GM19328 (cell line): ENCODE data around the gene SLC9A9.

Experiments
- ATAC-seq: cut with Tn5 transposase; IDR thresholded peaks from one replicate; pipeline ENCODE4 v1.9.1; 2021; ENCODE audit warnings: mild to moderate bottlenecking, moderate library complexity; ENCODE audit not compliant: unreplicated experiment

Gene SLC9A9

DNA sequence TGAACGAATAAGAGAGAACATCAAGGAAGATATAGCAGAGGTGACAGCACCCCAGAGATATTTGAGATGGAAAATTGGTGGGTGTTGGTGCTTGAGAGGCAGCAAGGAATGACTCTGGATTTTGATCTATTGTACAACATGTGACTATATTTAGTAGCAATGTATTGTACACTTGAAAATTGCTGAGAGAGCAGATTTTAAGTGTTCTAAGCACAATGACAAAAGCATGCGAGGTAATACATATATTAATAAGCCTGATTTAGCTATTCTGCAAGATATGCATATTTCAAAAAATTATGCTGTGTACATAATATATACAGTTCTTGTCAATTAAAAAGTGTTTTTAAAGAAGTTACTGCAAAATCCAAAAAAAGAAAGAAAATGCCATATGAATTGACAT lies 194.3 kb downstream of the SLC9A9 start:
- ATAC-seq = no peak

DNA sequence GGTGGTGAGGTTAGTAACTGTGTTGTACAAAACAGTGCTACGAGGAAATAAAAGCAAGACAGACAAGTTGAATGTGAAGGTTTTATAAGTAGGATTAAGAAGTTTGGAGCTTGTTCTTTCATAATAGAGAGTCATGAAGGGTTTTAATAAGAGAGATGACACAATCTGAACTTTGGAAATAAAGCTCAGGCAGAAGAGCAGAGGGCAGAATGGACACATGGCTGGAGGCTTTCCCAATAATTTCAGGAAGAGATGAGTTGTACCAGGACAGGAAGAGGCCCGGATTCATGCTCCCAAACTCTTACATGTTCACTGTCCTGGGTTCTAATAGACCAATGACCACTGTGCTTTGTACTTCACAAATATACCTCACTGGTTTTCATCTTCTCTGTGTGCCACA lies 194.8 kb downstream of the SLC9A9 start:
- ATAC-seq = no peak

DNA sequence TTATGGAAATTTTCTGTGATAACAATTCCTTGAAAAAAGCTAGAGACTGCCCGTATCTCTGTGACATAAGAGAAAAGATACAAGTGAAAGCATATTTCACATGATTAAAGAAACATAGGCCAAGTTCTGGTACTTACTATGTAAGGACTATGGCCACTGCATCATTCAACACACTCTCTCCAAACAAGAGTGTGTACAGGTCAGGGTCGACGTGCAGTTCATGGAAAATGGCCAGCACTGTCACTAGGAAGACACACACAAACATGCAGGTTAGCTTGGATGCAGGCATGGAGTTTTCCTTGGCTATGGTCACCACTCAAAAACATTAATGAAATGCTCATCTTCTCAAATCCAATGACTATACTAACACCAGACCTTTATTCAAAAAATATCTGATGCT lies 196.2 kb downstream of the SLC9A9 start:
- ATAC-seq = no peak

DNA sequence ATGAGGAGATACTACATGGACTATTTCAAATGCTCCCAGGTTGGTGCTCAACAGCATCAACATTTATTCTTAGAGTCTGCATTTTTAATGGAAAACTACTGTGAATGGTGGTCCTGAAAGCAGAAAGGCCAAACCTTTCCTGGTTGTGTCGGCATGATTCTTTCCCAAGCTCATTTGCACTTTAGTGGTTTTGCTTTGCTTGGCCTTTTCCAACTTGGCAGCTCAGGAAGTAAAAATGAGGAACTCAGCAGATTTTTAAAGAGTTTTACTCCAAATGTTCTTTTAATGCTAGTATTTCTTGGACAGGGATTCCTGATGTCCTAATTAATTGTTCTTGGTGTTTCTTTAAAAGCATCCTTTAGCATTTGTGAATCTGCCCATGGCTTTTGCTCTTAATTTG lies 197.4 kb downstream of the SLC9A9 start:
- ATAC-seq = no peak

DNA sequence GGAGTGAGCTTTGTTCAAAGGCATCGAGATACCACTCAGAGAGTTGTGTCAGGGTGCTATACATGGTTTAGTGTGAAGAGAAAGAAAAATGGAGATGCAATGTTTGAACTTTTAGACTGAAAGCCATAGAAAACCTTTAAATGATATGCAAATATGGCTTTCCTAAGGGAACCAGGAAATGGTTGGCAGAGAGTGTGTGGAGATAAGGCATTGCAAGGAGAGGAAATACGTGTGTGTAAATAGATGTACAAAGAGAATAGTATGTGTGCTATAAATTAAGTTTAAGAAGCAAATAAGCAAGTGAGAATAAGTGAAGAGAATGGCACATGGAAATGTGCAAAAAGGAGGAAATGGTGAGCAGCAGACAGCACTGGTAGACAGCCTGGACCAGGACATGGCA lies 198.1 kb downstream of the SLC9A9 start:
- ATAC-seq = no peak

GRCh38 chr3:143648708-143649107 lies 199.6 kb downstream of the SLC9A9 start:
- no peak for ATAC-seq

DNA sequence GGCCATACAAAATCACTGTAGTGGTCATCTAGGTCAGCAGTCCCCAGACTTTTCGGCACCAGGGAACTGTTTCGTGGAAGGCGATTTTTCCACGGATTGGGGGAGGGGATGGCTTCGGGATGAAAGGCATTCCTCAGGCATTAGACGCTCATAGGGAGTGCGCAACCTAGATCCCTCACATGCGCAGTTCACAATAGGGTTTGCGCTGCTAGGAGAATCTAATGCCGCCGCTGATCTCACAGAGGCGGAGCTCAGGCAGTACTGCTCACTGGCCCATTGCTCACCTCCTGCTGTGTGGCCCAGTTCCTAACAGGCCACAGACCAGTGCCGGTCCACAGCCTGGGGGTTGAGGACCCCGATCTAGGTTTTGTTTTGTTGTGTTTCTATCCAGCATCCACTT lies 200.1 kb downstream of the SLC9A9 start:
- ATAC-seq = no peak

- ATAC-seq = no peak
Observed at GRCh38 chr3:143644370-143645089, 203.7 kb downstream of the SLC9A9 start.

DNA sequence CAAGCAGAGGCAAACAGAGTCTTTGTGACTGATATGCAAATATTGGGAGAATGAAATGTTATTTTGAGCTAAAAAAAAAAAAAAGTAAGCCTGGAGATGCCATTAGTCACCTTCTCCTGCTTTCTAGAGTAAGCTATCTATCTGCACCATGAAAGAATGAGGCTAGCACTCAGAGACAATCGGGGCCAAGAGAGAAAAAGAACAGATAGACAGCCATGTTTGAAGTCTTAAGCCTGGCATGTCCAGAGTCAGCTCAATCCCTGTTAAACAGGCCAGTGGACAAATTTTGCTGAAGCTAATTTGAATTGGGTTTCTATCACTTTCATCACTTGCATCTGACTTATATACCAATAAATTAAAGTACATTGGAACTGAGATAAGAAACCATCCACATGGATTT lies 204.4 kb downstream of the SLC9A9 start:
- no peak for ATAC-seq

DNA sequence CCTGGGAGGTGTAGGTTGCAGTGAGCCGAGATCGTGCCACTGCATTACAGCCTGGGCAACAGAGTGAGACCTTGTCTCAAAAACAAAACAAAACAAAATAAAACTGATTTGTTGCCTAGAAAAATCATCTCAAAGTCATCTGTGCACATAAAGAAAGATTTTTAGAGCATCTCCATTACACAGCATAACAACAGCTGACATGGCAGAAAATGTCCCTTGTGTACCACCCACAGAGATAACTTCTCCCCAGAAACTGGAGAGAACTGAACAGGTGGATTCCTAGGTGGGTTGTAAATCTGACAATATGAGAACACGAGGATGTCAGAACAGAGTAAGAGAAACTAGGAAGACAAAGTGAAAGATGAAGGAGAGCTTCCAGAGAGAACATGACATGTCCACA lies 207.5 kb downstream of the SLC9A9 start:
- no peak for ATAC-seq

DNA sequence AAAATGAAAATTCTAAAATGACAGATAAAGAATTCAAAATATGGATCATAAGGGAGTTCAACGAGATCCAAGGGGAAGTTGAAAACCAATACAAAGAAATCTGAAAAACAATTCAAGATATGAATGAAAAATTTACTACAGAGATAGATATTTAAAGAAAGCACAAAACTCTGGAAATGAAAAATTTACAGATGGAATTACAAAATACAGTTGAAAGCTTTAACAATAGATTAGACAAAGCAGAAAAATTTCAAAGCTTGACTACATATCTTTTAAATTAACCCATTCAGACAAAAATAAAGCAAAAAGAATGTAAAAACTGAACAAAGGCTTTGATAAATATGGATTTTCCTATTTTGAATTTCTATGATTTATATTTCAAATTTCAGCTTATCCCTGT lies 211.1 kb downstream of the SLC9A9 start:
- no peak for ATAC-seq

DNA sequence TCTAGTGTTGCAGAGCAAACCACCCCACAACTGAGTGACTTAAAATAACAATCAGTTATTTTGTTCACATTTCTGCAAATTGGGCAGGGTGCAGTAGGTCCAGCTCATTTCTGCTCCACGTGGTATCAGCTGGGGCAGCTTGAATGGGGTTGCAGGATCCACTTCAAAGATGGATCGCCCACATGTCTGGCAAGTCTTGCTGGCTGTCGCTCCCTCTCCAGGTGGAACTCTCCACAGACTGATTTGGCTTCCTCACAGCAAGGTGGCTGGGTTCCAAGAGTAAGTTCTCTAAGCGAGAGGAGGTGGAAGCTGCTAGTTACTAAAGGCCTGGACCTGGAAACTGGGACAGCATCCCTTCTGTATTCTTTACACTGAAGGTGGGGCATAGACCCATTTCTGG lies 213.3 kb downstream of the SLC9A9 start:
- ATAC-seq = no peak

GRCh38 chr3:143634427-143634826 lies 213.8 kb downstream of the SLC9A9 start:
- ATAC-seq = no peak

DNA sequence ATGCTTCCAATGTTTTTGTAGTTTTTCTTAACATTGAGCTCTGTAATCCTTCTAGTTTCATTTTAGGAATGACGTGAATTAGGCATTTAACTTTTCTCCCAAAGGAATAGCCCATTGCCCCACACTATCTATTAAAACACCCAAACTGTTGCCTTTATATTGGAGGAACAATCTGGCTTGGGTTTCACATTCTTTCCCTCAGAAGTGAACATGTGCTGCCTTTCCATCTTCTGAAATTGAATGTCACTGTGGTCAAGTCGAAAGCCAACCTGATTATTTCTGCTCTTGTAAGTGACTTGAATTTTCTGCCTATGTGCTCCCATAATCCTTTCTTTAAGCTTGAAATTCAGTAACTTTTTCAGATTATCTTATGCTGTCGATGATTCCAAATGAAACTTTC lies 214.5 kb downstream of the SLC9A9 start:
- ATAC-seq = no peak

GRCh38 chr3:143629726-143630125 lies 218.5 kb downstream of the SLC9A9 start:
- no peak for ATAC-seq

GRCh38 chr3:143628971-143629370 lies 219.3 kb downstream of the SLC9A9 start:
- ATAC-seq = no peak

- no peak for ATAC-seq
Observed at GRCh38 chr3:143627336-143627735, 220.9 kb downstream of the SLC9A9 start.

DNA sequence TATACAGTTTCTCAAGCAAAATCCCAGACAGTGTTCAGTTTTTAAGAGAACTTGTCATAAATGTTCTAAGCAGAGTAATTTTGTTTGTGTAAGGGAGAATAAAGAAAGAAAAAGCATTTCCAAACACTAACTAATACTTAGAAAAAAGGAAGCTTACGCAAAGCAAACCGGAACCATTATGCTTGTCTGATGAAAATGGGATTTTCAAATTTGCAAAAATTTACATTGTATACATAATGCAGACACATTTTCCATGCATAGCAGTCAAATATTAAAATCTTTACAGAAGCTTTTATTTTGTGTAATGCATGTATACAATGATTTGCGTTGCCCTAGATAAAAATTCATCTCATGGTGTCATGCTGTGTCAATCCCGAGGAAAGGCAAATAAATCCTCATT lies 229.0 kb downstream of the SLC9A9 start:
- ATAC-seq = no peak

GRCh38 chr3:143617050-143617449 lies 231.2 kb downstream of the SLC9A9 start:
- ATAC-seq = no peak

DNA sequence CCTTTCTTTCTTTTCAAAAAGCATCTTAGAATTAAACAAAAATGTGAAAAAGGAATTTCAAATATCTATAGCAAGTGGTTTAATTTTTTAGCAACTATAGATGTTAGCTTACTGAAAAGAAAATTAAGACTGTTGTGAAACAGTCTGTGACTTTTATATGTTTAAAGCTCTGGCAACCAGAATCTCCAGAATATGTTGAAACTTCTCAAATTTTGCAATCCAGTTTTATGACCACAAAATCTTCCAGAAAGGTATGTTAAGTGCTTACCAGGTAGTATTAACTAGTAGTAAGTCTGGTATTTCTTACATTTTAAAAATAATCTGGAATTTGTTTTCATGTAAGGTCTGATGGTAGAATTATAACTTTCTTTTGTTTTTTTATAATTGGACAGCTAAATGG lies 235.0 kb downstream of the SLC9A9 start:
- no peak for ATAC-seq

DNA sequence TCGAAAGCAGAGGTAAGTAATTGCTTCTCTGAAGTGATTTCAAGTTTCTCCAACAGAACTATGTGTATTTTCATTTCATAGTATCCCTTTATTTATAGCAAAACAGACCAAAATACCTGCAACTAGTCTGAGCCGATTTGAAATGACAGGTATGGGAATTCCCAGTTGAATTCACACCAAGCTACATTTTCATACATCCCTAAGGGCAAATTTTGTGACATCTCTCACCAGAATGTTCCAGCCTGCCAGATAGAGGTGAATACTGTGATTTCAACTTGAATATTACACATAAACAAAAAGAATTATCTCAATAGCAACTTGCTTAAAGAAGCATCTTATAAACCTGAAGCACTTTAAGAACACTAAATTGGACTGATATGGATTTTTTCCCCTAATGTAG lies 235.7 kb downstream of the SLC9A9 start:
- ATAC-seq = no peak

GRCh38 chr3:143608966-143609365 lies 239.3 kb downstream of the SLC9A9 start:
- ATAC-seq = no peak

DNA sequence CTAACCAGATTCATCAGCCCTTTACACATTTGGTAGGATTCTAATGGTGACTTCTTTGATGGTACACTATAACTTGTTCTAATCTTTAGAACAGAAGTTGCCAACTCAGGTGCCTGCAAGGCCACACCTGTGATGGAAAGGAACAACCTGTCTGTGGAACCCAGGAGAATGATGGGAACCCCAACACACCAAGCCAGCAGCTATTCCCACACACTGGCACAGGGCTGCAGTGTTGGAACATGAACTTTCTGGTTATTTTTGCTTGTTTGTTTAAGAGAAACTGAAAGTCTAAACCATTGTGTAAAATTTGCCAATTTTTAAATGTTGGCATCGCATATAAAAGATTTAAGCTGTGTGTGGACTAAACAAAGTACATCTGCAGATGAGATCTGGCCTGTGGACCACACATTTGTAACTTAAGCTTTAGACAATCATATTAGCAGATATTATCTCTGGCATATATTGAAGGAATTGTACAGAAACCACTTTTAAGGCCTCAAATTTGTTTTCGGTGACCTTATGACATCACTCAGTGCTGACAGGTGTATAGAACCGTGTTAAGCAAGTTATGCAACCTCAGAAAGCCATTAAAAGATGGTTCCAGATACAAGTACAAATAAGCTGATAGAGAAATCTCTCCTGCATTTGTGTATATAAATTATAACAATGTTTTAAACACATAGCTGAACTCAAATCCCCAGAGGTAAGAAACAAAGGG lies 242.9 kb downstream of the SLC9A9 start:
- ATAC-seq = peak; percentile 31
